ENCODE measurements around the gene RAD51B. TPM values are rescaled to one million over a fixed set of nuclear protein-coding genes. Genes with fewer than 3 reads are reported as not detected.
A peak's percentile ranks its signal among the peaks of the same experiment; 100 is the strongest.

RAD51B gene
- total and polyA plus RNA-seq, 8 donors = 1.8 to 30.7 (median 15.3) TPM

DNA sequence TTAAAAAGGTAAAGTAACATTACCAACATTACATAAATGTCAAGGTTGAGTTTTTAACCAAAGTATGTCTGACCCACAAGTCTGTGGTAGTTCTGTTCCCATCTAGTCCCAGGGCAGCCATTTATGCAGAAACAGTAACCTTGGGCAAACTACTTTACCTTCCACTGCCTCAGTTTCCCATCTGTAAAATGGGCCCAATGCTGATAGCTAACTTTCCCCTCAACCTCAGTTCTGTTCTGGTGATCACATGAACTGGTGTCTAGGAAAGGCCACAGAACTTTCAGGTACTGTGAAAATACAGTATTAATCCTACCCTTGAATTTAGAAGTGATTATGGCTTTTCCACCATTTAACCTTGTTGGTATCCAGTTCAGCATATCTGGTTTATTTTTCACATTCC, 859.7 kb downstream of the RAD51B start:
- H3K36me3 ChIP-seq = no peaks in the 10 kb centered on the region
- no peak overlapping the region for H3K4me3 ChIP-seq
- H3K27ac ChIP-seq = peak overlapping the region in 3 of 5 donors; percentile 24 to 76 (median 68)
- H3K9me3 ChIP-seq = no peaks in the 10 kb centered on the region
- no peaks in the 10 kb centered on the region for H3K27me3 ChIP-seq
- H3K4me1 ChIP-seq = peaks cover 35 to 87% (median 68%) of the 10 kb centered on the region in 4 donors
- TF ChIP-seq POLR2A (IDR thresholded peaks at IDR 0.05) = no peak
- TF ChIP-seq, protein P1, sequence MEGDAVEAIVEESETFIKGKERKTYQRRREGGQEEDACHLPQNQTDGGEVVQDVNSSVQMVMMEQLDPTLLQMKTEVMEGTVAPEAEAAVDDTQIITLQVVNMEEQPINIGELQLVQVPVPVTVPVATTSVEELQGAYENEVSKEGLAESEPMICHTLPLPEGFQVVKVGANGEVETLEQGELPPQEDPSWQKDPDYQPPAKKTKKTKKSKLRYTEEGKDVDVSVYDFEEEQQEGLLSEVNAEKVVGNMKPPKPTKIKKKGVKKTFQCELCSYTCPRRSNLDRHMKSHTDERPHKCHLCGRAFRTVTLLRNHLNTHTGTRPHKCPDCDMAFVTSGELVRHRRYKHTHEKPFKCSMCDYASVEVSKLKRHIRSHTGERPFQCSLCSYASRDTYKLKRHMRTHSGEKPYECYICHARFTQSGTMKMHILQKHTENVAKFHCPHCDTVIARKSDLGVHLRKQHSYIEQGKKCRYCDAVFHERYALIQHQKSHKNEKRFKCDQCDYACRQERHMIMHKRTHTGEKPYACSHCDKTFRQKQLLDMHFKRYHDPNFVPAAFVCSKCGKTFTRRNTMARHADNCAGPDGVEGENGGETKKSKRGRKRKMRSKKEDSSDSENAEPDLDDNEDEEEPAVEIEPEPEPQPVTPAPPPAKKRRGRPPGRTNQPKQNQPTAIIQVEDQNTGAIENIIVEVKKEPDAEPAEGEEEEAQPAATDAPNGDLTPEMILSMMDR (IDR thresholded peaks at IDR 0.05) = no peak
- no peak for TF ChIP-seq EP300 (IDR thresholded peaks at IDR 0.05)
- intact Hi-C loops (cut with DNase I; ENCODE audit: low total_unique reads) = no loop called here
- no peak for DNase-seq

DNA sequence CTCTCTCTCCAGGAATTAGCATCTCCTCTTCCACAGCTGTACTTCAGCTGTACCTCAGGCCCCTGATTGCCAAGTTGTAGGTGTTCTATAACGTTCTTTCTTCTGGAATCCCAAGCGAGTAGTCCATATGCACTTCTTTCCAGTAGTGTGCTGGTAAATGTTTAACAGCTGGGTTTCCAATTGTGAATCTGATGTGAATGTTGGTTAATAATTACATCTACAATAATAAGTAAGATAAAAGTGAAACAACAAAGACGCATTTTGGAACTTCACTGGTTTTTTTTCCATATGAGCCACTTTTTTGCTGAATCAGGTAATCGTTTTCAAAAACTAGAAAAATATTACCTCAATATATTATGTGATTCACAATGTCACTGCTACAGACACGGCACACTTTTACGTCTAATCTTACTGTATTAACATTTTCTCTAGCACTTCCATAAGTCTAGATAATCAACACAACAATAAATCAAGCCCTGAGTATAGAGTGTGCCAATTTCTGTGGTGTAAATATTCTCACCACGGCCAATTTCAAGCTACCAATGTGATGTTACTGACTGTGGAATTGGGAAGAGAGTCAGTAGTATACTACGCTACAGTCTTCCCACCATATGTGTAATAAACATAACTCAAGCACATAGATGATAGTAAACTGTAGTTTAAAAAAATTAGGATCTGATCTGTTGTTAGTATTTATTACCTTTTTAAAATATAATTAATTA, 860.3 kb downstream of the RAD51B start:
- no peak overlapping the region for H3K4me3 ChIP-seq
- peak overlapping the region in 4 of 5 donors; percentile 24 to 82 (median 72) for H3K27ac ChIP-seq
- no peaks in the 10 kb centered on the region for H3K27me3 ChIP-seq
- 38 to 59% (median 48%) methylated on average over 8 of the region's 8 CpGs for WGBS, 5 donors
- DNase-seq = peak in 1 of 2 donors; percentile 53
- TF ChIP-seq EP300 (IDR thresholded peaks at IDR 0.05) (no peak), POLR2A (IDR thresholded peaks at IDR 0.05) (no peak), POLR2AphosphoS5 (IDR thresholded peaks at IDR 0.05) (no peak)
- TF ChIP-seq, protein P1 (IDR thresholded peaks at IDR 0.05) = no peak
- H3K36me3 ChIP-seq = no peaks in the 10 kb centered on the region
- intact Hi-C loops (cut with DNase I; ENCODE audit: low total_unique reads) = no loop called here
- no peaks in the 10 kb centered on the region for H3K9me3 ChIP-seq
- peaks cover 41 to 93% (median 71%) of the 10 kb centered on the region in 4 donors for H3K4me1 ChIP-seq

DNA sequence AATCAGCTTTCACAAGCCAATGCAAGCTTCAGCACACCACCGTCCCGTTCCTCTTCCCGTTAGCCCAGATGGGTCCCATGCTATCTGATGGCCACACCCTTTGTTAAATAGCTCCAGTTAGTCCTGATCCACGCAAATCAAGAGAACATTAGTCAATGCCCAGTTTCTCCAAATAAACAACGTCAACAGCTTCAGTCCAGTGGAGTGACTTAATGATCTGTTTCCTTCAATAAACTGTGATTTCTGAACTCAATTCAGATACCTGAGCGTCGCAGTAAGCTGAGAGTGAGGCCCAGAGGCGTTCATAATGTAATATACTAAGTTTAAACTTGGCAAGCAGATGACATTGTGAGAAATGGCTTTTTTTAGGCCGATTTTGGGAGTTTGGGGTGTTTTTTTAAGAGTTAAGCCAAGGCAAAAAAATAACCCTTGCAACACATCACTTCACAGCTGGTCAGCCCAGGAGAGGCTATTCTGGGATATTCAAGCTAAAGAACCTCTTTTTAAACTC, 861.0 kb downstream of the RAD51B start:
- intact Hi-C loops (cut with DNase I; ENCODE audit: low total_unique reads) = no loop called here
- Histone ChIP-seq H3K4me3 (no peak overlapping the region), H3K27ac (peak overlapping the region in 4 of 5 donors; percentile 70 to 82 (median 76)), H3K36me3 (no peaks in the 10 kb centered on the region), H3K27me3 (no peaks in the 10 kb centered on the region), H3K4me1 (peaks cover 44 to 92% (median 74%) of the 10 kb centered on the region in 4 donors), H3K9me3 (no peaks in the 10 kb centered on the region)
- DNase-seq = peak in 1 of 2 donors; percentile 64
- TF ChIP-seq POLR2AphosphoS5 (IDR thresholded peaks at IDR 0.05) = no peak
- TF ChIP-seq EP300 (IDR thresholded peaks at IDR 0.05) = no peak
- TF ChIP-seq, protein P1 (IDR thresholded peaks at IDR 0.05) = no peak
- TF ChIP-seq POLR2A (IDR thresholded peaks at IDR 0.05) = no peak
- WGBS, 5 donors = 53 to 64% (median 57%) methylated on average over 9 of the region's 9 CpGs

DNA sequence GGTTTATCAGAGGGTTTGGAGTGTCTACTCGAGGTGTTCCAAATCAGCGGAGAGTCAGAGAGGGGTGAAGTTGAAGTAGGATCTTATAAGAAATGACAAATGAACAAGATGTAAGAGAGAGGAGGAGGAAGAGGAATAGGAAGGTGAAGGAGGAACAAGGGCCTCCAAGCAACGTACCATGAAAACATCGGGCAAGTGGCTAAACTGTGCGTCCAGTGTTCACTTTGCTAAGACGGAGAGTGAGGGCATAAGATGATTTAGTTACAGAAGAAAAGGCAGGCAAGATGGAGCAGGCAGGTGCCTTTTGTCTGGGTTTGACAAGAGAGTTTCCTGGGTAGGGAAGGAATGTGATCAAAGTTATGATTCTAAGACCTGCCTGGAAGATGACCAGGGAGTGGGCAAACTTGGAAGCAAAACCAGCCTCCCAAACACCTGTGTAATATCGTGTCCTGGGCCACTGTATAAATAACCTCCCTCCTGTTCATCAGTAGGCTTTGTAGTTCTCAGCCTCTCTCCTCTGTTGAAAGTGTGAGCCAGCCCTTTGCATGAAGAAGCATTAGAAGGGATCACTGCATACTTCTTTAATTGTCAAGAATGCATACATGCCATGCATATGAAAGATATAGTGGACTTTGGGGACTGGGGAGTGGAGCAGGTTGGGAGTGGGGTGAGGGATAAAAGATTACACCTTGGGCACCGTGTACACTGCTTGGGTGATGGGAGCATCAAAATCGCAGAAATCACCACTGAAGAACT, 861.9 kb downstream of the RAD51B start:
- WGBS, 5 donors = 75 to 91% (median 87%) methylated on average over 9 of the region's 9 CpGs
- Histone ChIP-seq H3K27me3 (no peaks in the 10 kb centered on the region), H3K4me3 (no peak overlapping the region), H3K27ac (peak overlapping the region in 4 of 5 donors; percentile 70 to 82 (median 76)), H3K4me1 (peaks cover 44 to 94% (median 70%) of the 10 kb centered on the region in 4 donors), H3K36me3 (no peaks in the 10 kb centered on the region), H3K9me3 (no peaks in the 10 kb centered on the region)
- intact Hi-C loops (cut with DNase I; ENCODE audit: low total_unique reads) = no loop called here
- no peak for DNase-seq
- TF ChIP-seq POLR2A (IDR thresholded peaks at IDR 0.05) (no peak), EP300 (IDR thresholded peaks at IDR 0.05) (no peak), POLR2AphosphoS5 (IDR thresholded peaks at IDR 0.05) (no peak)
- TF ChIP-seq, protein P1 (IDR thresholded peaks at IDR 0.05) = no peak
